GM21390 (cell line): ENCODE measurements around the gene GPR18.
"Not testable (repeated sequence)": the region's sequence is repeated elsewhere in the genome, so short reads cannot be mapped to it uniquely, and the experiment has no call there.

Experiments used
- ATAC-seq: cut with Tn5 transposase; IDR thresholded peaks from one replicate; pipeline ENCODE4 v1.9.1; 2021; ENCODE audit not compliant: unreplicated experiment

The GPR18 gene

GRCh38 chr13:99211421-99212035 lies 46.7 kb downstream of the GPR18 start:
- no peak for ATAC-seq

DNA sequence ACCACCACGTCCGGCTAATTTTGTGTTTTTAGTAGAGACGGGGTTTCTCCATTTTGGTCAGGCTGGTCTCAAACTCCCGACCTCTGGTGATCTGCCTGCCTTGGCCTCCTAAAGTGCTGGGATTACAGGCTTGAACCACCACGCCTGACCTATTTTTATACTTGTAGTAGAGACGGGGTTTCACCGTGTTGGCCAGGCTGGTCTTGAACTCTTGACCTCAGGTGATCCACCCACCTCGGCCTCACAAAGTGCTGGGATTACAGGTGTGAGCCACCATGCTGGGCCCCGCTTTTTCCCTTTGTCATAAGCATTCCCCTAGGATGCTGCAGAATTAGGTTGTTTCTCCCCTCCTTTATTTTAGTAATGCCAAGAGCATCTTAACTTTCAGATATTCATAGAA lies 47.6 kb downstream of the GPR18 start:
- not testable (repeated sequence) for ATAC-seq

DNA sequence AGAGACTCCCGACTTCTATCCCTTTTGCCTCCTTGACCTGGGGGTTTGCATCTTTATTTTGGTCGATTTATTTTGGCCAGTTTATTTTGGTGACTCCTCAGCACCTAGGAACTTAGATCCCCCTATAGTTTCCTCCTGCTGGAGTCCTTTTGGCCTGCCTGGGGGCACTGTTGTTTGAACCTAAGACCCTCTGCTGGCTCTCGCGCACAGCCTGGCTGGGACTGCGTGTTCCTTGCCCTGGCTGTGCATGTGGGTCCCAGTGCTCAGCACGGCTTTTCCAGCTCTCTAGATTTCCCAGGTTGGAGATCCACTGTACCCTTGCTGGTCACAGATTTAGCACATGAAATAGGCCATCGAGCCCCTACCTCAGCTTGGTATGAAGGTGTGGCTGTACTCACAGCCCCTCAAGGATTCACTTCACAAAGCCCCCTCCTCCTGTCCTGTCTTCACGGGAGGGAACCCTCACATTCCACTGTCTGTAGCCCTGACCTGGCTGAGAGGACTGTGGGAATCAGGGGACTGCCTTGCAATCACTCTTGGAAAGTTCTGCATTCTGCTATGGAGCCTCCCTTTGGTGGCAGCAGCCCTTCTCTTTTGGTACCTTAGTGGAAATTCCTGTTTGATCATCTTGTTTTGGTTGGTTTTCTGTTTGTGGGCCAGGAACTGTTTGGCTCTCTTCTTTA lies 49.2 kb downstream of the GPR18 start:
- ATAC-seq: no peak

DNA sequence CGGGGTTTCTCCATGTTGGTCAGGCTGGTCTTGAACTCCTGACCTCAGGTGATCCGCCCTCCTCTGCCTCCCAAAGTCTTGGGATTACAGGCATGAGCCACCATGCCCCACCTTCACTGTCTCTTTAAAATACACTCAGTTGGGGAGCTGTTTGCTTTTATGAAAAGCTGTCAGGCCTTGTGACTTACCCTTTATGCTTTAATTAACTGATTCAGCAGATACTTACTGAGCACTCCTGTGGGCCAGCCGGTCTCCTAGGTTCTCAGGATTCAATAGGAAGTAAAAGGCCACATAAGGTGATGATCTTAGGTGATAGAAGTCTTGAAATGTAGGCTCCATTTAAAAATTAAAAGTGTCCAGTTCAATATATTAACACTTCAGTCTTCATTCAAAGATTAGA lies 50.0 kb downstream of the GPR18 start:
- no peak for ATAC-seq

GRCh38 chr13:99207511-99207910 lies 50.7 kb downstream of the GPR18 start:
- ATAC-seq: no peak

- no peak for ATAC-seq
These were observed 51.3 kb downstream of the GPR18 start for GRCh38 chr13:99206873-99207272.

DNA sequence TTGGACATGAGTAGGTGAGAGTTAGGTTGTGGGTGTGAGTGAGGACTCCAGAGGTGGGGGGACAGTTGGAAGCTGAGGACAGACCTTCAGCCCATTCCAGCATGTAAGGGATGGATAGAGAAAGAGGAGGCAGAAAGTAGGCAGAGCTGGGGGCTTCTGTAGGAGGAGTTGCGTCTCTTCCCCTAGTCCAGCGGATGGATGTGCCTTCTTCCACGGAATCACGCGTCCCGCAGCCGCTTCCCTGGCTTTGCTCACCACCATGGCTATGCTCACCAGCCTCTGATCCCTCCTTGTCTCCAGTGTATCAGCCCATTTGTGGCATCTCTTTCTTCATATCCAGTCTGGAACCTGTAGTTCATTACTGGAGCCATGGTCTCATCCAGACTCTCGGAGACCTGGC lies 52.0 kb downstream of the GPR18 start:
- ATAC-seq: no peak

DNA sequence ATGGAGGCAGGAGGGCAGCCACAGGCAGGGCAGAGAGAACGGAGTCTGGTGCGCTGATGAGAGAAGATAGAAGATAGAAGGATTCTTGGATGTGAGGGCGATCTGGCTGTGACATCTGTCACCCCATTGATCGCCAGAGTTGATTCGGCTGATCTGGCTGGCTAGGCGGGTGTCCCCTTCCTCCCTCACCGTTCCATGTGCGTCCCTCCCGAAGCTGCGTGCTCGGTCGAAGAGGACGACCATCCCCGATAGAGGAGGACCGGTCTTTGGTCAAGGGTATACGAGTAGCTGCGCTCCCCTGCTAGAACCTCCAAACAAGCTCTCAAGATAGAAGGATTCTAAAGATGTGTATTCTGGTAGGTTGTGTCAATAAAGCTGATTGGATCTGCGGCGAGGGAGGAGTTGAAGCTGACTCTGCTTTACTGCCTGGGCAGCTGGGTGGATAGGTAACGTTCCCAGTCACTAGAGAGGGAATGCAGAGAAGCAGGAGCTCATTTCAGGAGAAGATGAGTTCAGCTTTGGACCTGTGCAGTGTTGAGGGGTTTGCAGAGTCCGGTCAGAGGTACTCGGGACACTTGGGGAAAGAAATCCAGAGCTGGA lies 52.5 kb downstream of the GPR18 start:
- no peak for ATAC-seq
